Measurements from ENCODE around the gene GTPBP3. TPM values are rescaled to one million over a fixed set of nuclear protein-coding genes. Genes with fewer than 3 reads are reported as not detected.
"Not testable (repeated sequence)": the region's sequence is repeated elsewhere in the genome, so short reads cannot be mapped to it uniquely, and the experiment has no call there.

Gene GTPBP3
- total RNA-seq, 1 donor from 2014 or later: 79.5 TPM

DNA sequence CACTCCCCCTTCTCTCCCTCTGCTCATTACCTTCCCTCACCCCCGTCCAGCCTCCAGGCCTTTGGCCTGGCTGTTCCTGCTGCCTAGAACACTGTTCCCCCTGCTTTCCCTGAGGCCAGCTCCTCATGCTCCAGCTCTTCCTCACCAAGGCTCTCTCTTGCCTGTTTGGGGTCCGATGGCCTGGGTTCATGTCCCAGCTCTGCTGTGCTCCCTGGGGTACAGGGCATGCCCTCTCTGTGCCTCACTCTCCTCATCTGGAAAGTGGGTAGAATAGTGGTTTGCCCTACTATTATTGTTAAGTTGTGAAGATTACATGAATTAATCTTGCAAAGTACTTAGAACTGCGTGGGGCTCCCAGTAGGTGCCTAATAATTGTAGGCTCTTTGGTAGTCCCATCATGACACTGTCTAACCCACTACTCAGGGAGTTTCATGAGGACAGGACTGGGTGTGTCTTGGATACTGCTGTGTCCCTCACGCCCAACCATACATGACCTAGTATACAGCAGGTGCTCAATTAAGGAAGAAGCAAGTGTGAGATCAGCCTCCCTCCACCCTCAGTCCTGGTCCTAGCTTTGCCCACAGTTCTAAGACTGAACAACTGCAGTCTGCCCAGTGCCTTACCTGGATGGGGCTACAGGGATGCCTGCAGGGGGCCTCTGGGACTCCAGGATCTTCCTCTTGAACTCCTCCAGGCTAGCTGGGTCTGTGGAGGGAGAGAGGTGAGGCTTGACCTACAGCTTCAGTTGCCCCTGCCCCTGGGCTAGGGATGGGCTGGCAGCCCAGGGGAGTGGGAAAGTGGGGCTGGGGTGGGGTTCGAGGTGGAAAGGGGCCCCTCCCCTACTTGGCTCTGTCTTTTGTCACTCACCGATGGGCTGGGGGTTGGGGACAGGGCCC lies 22.8 kb downstream of the GTPBP3 start:
- no peak for DNase-seq (ENCODE audit: low read depth)
- no peak overlapping the region for H3K4me3 ChIP-seq (ENCODE audit: low read depth, low read length)
- TF ChIP-seq, protein P1, sequence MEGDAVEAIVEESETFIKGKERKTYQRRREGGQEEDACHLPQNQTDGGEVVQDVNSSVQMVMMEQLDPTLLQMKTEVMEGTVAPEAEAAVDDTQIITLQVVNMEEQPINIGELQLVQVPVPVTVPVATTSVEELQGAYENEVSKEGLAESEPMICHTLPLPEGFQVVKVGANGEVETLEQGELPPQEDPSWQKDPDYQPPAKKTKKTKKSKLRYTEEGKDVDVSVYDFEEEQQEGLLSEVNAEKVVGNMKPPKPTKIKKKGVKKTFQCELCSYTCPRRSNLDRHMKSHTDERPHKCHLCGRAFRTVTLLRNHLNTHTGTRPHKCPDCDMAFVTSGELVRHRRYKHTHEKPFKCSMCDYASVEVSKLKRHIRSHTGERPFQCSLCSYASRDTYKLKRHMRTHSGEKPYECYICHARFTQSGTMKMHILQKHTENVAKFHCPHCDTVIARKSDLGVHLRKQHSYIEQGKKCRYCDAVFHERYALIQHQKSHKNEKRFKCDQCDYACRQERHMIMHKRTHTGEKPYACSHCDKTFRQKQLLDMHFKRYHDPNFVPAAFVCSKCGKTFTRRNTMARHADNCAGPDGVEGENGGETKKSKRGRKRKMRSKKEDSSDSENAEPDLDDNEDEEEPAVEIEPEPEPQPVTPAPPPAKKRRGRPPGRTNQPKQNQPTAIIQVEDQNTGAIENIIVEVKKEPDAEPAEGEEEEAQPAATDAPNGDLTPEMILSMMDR (conservative IDR thresholded peaks at IDR 0.05; ENCODE audit: low read depth, low read length): no peak

DNA sequence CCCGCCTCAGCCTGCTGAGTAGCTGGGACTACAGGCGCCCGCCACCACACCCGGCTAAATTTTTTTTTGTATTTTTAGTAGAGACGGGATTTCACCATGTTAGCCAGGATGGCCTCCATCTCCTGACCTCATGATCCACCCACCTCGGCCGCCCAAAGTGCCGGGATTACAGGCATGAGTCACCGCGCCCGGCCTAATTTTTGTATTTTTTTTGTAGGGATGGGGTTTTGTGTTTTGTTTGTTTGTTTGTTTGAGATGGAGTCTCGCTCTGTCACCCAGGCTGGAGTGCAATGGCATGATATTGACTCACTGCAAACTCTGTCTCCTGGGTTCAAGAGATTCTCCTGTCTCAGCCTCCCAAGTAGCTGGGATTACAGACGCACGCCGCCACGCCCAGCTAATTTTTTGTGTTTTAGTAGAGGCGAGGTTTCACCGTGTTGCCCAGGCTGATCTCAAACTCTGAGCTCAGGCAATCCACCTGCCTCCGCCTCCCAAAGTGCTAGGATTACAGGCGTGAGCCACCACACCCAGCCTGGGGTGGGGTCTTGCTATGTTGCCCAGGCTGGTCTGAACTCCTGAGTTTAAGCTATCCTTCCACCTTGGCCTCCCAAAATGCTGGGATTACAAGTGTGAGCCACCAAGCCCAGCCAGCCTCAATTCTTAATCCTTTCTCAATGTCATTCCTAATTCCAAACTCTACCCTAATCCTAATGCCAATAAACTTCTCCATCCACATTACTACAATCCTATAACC lies 26.7 kb downstream of the GTPBP3 start:
- H3K4me3 ChIP-seq (ENCODE audit: low read depth, low read length); DNase-seq (ENCODE audit: low read depth): not testable (repeated sequence)

DNA sequence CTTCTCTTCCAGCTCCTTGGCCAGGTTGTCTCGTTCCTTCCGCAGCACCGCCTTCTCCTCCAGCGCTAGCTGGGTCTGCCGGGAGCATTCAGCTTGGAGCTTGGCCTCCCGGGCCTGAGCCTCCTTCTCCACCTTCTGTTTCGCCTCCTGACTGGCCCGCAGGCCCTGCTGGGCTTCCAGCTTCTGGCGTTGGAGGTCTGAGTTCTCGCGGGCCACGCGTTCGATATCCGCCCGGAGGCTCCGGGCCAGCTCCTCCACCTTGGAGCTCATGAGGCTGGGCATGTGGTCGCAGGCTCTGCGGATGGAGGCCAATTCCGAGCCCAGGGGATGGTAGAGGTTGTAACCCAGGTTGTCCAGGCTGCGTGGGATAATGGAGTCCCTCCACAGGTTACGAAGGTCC lies 28.0 kb downstream of the GTPBP3 start:
- TF ChIP-seq, protein P1 (conservative IDR thresholded peaks at IDR 0.05; ENCODE audit: low read depth, low read length): no peak
- DNase-seq (ENCODE audit: low read depth): no peak
- no peak overlapping the region for H3K4me3 ChIP-seq (ENCODE audit: low read depth, low read length)

DNA sequence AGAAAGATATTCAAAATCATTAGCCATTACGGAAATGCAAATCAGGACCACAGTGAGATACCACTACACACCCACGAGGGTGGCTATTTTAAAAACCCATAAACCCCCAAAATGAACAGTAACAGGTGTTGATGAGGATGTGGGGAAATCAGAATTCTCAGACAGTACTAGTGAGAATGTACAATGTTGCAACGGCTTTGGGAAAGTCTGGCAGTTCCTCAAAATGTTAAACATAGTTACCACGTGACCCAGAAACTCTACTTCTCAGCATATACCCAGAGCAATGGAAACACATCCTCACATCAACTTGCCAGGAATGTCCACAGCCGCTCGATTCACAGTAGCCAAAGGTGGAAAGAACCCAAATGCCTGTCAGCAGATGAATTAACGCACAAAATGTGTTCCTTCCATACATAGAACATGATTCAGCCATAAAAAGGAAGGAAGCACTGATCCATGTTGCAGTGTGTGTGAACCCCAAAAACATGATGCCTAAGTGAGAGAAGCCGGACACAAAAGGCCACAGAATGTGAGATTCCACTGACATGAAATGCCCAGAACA lies 32.8 kb downstream of the GTPBP3 start:
- TF ChIP-seq, protein P1 (conservative IDR thresholded peaks at IDR 0.05; ENCODE audit: low read depth, low read length): no peak
- DNase-seq (ENCODE audit: low read depth): no peak
- no peak overlapping the region for H3K4me3 ChIP-seq (ENCODE audit: low read depth, low read length)

DNA sequence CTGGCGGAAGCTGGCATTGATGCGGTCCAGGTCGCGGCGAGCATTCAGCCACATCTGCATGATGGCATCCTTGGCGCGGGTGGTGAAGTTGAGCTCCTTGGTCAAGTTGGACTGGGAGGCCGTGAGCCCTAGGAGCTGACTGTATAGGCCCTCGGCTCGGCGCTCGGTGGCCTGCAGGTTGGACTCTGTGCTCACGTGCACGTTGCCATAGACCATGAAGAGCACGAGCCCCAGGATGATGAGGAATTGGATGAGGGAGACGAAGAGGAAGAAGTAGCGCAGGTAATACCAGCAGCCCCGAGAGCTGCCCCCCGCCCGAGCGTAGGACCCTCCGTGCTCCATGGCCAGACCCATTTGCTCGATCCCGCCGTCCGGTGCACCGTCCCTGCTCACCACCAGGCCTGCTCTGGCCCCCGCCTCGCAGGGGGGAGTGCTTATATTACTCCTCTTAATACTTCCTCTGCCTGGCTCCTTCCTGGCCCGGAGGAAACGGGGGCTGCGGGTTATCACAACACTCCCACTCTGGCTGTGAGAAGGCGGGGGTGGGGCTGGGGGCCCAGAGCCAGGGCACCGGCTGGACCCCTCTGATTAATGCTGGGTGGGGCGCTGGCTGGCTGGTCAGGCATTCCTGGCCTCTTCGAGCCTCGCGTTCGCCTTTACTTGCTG lies 39.7 kb downstream of the GTPBP3 start, which contains the start of gene PLVAP:
Gene PLVAP, minus strand, starts transcription at position 408 of the 666 bp plus-strand sequence. Its CDS starts 54 bp downstream, at position 354.
- TF ChIP-seq, protein P1 (conservative IDR thresholded peaks at IDR 0.05; ENCODE audit: low read depth, low read length): no peak
- DNase-seq (ENCODE audit: low read depth): no peak
- H3K4me3 ChIP-seq (ENCODE audit: low read depth, low read length): no peak within 1 kb of the TSS

DNA sequence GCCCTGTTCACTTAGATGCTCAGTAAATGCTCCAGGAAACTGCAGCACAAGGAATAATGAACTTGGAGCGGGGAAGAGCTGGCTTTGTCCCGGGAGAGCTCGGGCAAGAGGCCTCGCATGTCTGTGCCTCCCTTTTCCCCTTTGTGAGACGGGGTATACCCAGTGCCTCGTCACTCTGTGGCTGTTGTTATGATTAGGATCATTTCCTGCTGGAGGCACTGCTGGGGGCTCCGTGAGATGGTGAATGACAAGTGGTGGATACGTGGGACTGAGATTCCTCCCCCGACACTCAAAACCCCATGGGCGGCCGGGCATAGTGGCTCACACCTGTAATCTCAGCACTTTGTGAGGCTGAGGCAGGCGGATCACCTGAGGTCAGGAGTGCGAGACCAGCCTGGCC lies 40.9 kb downstream of the GTPBP3 start:
- H3K4me3 ChIP-seq (ENCODE audit: low read depth, low read length): no peak overlapping the region
- no peak for DNase-seq (ENCODE audit: low read depth)
- TF ChIP-seq, protein P1 (conservative IDR thresholded peaks at IDR 0.05; ENCODE audit: low read depth, low read length): no peak

DNA sequence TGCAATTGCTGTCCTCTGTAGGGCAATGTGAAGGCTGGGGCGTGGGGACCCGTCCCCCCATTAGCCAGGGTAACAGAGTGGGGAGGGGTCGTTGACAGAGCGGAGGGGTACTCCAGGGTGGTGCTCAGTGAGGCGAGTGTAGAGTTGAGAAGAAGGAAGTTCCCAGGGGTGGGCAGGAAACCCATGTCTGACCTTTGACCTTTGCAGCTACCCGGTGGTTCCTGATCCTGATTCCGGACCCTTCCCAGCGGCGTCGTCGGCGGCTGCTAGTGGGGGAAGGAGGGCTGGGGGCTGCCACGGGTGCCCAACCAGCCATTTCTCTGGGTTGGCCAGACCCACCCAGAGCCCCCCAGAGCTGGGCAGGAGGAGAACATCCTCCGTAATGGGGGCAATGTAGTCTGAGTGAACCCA lies 41.9 kb downstream of the GTPBP3 start:
- TF ChIP-seq, protein P1 (conservative IDR thresholded peaks at IDR 0.05; ENCODE audit: low read depth, low read length): no peak
- H3K4me3 ChIP-seq (ENCODE audit: low read depth, low read length): no peak overlapping the region
- DNase-seq (ENCODE audit: low read depth): no peak
